Gastrocnemius medialis (tissue), 4 donors: Measurements from ENCODE around the gene FOXC2. TPM values are rescaled to one million over a fixed set of nuclear protein-coding genes. Genes with fewer than 3 reads are reported as not detected.

Source experiments
- ATAC-seq, 2 donors: fragments of 150-250 bp; one replicate each; pipeline ENCODE4 v1.9.1; 2016
- DNase-seq, 2 donors: peaks; one replicate each; pipeline ENCODE4 v3.0.0-alpha.2; 2019
- H3K27ac ChIP-seq, 4 donors: fragments of 200-600 bp; sonication (generic); 1 replicate in 1 of 4; 2 replicates in 3 of 4; pipeline ENCODE4 v1.5.1; 2016 to 2018; ENCODE audit warnings: mild to moderate bottlenecking in 2 of 4, moderate library complexity in 1 of 4
- H3K27me3 ChIP-seq, 3 donors: fragments of 200-600 bp; sonication (generic) in 2 of 3; 1 replicate in 1 of 3; 2 replicates in 2 of 3; pipeline versions ENCODE4 v1.5.1 to v1.6.0; 2016 to 2019; ENCODE audit warnings: mild to moderate bottlenecking in 1 of 3, moderate library complexity in 1 of 3
- H3K36me3 ChIP-seq, 2 donors: fragments of 200-600 bp; sonication (generic) in 1 of 2; one replicate each; pipeline ENCODE4 v1.5.1; 2017 to 2018
- H3K4me1 ChIP-seq, 2 donors: fragments of 200-600 bp; sonication (generic) in 1 of 2; one replicate each; pipeline ENCODE4 v1.5.1; 2016 to 2017; ENCODE audit warnings: mild to moderate bottlenecking in 2 of 2
- H3K4me3 ChIP-seq, 4 donors: fragments of 200-600 bp; sonication (generic) in 3 of 4; 1 replicate in 1 of 4; 2 replicates in 3 of 4; pipeline ENCODE4 v1.5.1; 2016 to 2019; ENCODE audit warnings: mild to moderate bottlenecking in 2 of 4
- H3K9me3 ChIP-seq, 3 donors: fragments of 200-600 bp; sonication (generic) in 2 of 3; 1 replicate in 1 of 3; 2 replicates in 2 of 3; pipeline ENCODE4 v1.5.1; 2016 to 2019
- POLR2A ChIP-seq, 2 donors: fragments of 450-650 bp; IDR thresholded peaks; one replicate each; pipeline ENCODE4 v1.6.1; 2017; ENCODE audit warnings: antibody characterized with exemption in 2 of 2, mild to moderate bottlenecking in 2 of 2, moderate library complexity in 2 of 2
- in situ Hi-C, 4 donors: fragments of 200-750 bp; cut with MboI; loops; one replicate each; pipeline versions ENCODE4 v1.15.0 to v1.8.0; 2017; ENCODE audit warnings: low sequenced_read_pairs in 4 of 4
- intact Hi-C: fragments of 100-400 bp; cut with DNase I; formaldehyde crosslinking; loops from one replicate; pipeline ENCODE4 v1.15.1; 2023; ENCODE audit warnings: low total_unique reads
- total RNA-seq, 4 donors: library from RNA; depleted of rRNA; stranded (reverse); fragments of >200 nt; gene quantifications; one replicate each; pipeline versions ENCODE4 v1.1.0 to v1.2.3, GENCODE V29; 2016
- TF ChIP-seq, protein P1 (sequence below), 5 experiments: fragments of 450-650 bp in 3 of 5; fragments of 200-600 bp in 2 of 5; sonication (generic) in 2 of 5; IDR thresholded peaks in 4 of 5; conservative IDR thresholded peaks in 1 of 5; 1 replicate in 4 of 5; 2 replicates in 1 of 5; pipeline ENCODE4 v1.5.1; 2016 to 2019; ENCODE audit warnings: antibody characterized with exemption in 5 of 5, mild to moderate bottlenecking in 3 of 5, moderate library complexity in 3 of 5

Gene FOXC2
- total RNA-seq, 4 donors from 2014 or later, result 0.17 to 1.0 (median 0.29) TPM

DNA sequence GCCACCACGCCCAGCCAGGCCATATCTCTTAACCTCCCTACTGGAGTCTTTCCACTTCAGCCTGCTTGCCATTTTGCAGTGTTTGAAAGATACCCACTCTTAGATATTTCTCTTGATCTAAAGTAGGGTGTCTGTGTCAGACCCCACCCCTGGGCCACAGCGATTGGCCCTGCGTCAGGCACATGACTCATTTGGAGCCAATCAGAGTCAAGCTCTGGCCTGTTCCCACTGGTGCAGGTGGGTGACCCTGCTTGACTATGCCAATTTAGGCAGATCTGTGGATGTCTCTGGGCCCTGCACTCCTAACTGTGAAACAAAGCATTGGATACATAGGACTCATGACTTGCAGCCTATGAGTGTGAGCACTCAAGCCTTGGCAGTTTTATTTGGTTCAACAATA is 39.3 kb downstream of the FOXC2 start:
- no peak for TF ChIP-seq POLR2A (IDR thresholded peaks at IDR 0.05)
- ATAC-seq, result no peak
- peaks cover 13 to 20% of the 10 kb centered on the region in 2 donors for H3K4me1 ChIP-seq
- no peak overlapping the region for H3K4me3 ChIP-seq
- no peaks in the 10 kb centered on the region for H3K36me3 ChIP-seq
- no peak overlapping the region for H3K27ac ChIP-seq
- in situ Hi-C loops, result no loop called here
- intact Hi-C loops, result no loop called here
- DNase-seq, result no peak
- no peaks in the 10 kb centered on the region for H3K27me3 ChIP-seq
- no peaks in the 10 kb centered on the region for H3K9me3 ChIP-seq

DNA sequence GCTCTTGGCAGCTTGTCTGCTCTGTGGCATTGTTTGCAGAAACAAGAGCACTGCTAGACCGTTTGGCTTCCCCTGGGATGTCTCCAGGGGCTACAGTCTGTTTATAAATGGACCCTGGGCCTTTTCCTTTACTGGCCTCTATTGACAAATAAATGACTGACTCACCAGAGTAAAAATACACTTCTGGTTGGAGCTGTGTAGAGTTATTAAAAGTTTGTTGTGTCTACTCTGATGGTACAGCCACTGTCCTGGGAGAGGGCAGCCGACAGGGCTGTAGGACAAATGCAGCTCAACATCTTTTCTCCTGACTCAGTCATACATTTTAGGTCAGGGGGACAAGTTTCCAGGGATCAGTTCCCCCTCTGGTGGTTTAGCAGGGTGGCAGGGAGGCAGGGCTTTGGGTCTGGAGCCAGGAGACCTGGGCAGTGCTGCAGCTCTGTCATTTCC is 41.7 kb downstream of the FOXC2 start:
- in situ Hi-C loops, result no loop called here
- Histone ChIP-seq H3K9me3 (no peaks in the 10 kb centered on the region), H3K36me3 (no peaks in the 10 kb centered on the region), H3K4me3 (no peak overlapping the region), H3K27ac (peak overlapping the region; percentile 72 to 90 (median 80)), H3K4me1 (peaks cover 21 to 35% of the 10 kb centered on the region in 2 donors), H3K27me3 (no peaks in the 10 kb centered on the region)
- ATAC-seq, result peak; percentile 95 to 96
- intact Hi-C loops, result loop anchor here (2.0 kb wide), 1 partner anchor 32 kb away; no protein-coding TSS in a partner anchor
- TF ChIP-seq POLR2A (IDR thresholded peaks at IDR 0.05), result peak; percentile 34 to 71
- TF ChIP-seq, protein P1, sequence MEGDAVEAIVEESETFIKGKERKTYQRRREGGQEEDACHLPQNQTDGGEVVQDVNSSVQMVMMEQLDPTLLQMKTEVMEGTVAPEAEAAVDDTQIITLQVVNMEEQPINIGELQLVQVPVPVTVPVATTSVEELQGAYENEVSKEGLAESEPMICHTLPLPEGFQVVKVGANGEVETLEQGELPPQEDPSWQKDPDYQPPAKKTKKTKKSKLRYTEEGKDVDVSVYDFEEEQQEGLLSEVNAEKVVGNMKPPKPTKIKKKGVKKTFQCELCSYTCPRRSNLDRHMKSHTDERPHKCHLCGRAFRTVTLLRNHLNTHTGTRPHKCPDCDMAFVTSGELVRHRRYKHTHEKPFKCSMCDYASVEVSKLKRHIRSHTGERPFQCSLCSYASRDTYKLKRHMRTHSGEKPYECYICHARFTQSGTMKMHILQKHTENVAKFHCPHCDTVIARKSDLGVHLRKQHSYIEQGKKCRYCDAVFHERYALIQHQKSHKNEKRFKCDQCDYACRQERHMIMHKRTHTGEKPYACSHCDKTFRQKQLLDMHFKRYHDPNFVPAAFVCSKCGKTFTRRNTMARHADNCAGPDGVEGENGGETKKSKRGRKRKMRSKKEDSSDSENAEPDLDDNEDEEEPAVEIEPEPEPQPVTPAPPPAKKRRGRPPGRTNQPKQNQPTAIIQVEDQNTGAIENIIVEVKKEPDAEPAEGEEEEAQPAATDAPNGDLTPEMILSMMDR (IDR thresholded peaks at IDR 0.05 in 4 of 5, conservative IDR thresholded peaks at IDR 0.05 in 1 of 5), result peak in 2 of 5 experiments; percentile 24 to 30
- DNase-seq, result peak; percentile 38 to 58

DNA sequence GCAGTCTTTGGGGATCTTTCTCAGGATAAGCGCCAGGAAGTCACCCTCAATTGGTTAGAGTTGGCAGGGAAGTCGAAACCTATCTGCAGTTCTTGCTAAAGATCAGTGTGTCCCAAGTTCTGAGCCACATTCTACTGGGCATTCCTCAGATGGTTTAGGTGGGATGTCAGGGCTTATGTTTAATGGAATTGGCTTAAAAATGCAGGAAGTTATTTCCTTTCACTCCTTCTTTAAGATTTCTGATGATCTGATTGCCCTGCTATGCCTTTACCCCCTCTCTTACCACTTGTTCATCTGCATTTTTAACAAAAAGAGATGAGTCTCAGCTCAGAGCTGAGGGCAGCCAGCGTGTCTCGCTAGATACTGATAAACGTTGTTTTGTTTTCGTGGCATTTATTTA is 42.5 kb downstream of the FOXC2 start:
- H3K27ac ChIP-seq, result peak overlapping the region; percentile 72 to 90 (median 80)
- H3K27me3 ChIP-seq, result no peaks in the 10 kb centered on the region
- no peaks in the 10 kb centered on the region for H3K36me3 ChIP-seq
- TF ChIP-seq, protein P1 (IDR thresholded peaks at IDR 0.05 in 4 of 5, conservative IDR thresholded peaks at IDR 0.05 in 1 of 5), result no peak
- no peak for TF ChIP-seq POLR2A (IDR thresholded peaks at IDR 0.05)
- no peak for ATAC-seq
- in situ Hi-C loops (no loop called here), intact Hi-C loops (loop anchor here (2.0 kb wide), 1 partner anchor 32 kb away; no protein-coding TSS in a partner anchor)
- no peak for DNase-seq
- H3K4me3 ChIP-seq, result no peak overlapping the region
- H3K9me3 ChIP-seq, result no peaks in the 10 kb centered on the region
- peaks cover 29 to 40% of the 10 kb centered on the region in 2 donors for H3K4me1 ChIP-seq

- no peak for ATAC-seq
- Histone ChIP-seq H3K36me3 (no peaks in the 10 kb centered on the region), H3K27ac (peak overlapping the region in 2 of 4 donors; percentile 83 to 90), H3K4me1 (peaks cover 34 to 46% of the 10 kb centered on the region in 2 donors), H3K27me3 (no peaks in the 10 kb centered on the region), H3K4me3 (no peak overlapping the region), H3K9me3 (no peaks in the 10 kb centered on the region)
- intact Hi-C loops, result loop anchor here (2.0 to 5.0 kb wide), 2 partner anchors 33 to 128 kb away; no protein-coding TSS in a partner anchor
- TF ChIP-seq, protein P1 (IDR thresholded peaks at IDR 0.05 in 4 of 5, conservative IDR thresholded peaks at IDR 0.05 in 1 of 5), result no peak
- no peak for TF ChIP-seq POLR2A (IDR thresholded peaks at IDR 0.05)
- no peak for DNase-seq
- in situ Hi-C loops, result no loop called here
Measured at GRCh38 chr16:86609661-86610060, 43.0 kb downstream of the FOXC2 start.

DNA sequence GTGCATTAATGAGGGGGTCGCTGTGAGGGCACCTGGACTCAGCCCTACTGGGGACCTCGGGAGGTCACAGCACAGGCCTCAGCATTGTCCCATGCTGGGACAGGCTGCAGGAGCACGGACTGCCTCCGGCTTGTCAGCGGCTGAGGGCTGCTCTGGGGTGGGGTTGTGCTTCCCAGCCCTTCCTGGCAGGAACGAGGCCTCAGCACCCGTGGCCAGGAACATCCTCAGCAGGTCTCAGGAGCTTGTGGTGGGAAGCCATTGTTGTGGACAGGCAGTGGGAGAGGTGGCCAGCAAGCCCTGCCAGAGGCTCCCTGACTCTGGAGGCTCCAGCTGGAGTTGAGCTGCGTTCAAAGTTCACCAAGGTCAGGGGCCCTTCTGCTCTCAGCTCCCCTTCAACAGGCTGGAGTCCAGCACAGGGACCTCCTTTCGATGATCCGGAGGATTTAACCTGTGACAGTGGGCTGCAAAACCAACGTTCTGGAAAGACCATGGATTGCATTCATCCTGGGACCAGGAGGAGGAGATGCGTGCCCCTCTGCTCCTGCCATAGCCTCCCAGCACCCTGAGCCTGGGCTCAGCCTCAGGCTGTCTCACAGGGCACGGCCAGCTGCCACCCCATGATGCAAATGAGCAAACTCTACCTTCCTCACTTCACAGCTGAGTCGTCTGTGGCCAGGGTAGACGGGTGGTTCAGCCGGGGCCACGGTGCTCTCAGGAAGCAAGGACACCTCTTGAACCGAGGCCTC is 44.3 kb downstream of the FOXC2 start:
- H3K4me1 ChIP-seq, result peaks cover 41 to 56% of the 10 kb centered on the region in 2 donors
- no peaks in the 10 kb centered on the region for H3K36me3 ChIP-seq
- H3K27me3 ChIP-seq, result no peaks in the 10 kb centered on the region
- intact Hi-C loops, result loop anchor here (5.0 kb wide), 1 partner anchor 126 kb away; no protein-coding TSS in a partner anchor
- ATAC-seq, result no peak
- in situ Hi-C loops, result no loop called here
- no peak overlapping the region for H3K4me3 ChIP-seq
- H3K27ac ChIP-seq, result peak overlapping the region in 3 of 4 donors; percentile 61 to 90 (median 77)
- TF ChIP-seq POLR2A (IDR thresholded peaks at IDR 0.05), result no peak
- TF ChIP-seq, protein P1 (IDR thresholded peaks at IDR 0.05 in 4 of 5, conservative IDR thresholded peaks at IDR 0.05 in 1 of 5), result no peak
- no peaks in the 10 kb centered on the region for H3K9me3 ChIP-seq
- no peak for DNase-seq
